Thyroid gland (tissue), 4 donors: Measurements from ENCODE around the gene PRKCZ. TPM values are rescaled to one million over a fixed set of nuclear protein-coding genes. Genes with fewer than 3 reads are reported as not detected.

Experiments used
- DNase-seq, 2 donors: peaks; one replicate each; pipeline ENCODE4 v3.0.0-alpha.2; 2019
- H3K27ac ChIP-seq, 3 donors: fragments of 200-600 bp; sonication (generic); 1 replicate in 2 of 3; 2 replicates in 1 of 3; pipeline ENCODE4 v1.5.1; 2016 to 2019; ENCODE audit warnings: mild to moderate bottlenecking in 1 of 3, moderate library complexity in 1 of 3
- H3K27me3 ChIP-seq: fragments of 200-600 bp; sonication (generic); one replicate; pipeline ENCODE4 v1.5.1; 2019
- H3K36me3 ChIP-seq, 2 donors: fragments of 200-600 bp; sonication (generic); one replicate each; pipeline ENCODE4 v1.5.1; 2016 to 2019
- H3K4me1 ChIP-seq, 2 donors: fragments of 200-600 bp; sonication (generic); one replicate each; pipeline ENCODE4 v1.5.1; 2017 to 2019
- H3K4me3 ChIP-seq, 3 donors: fragments of 200-600 bp; sonication (generic); replicated peaks in 1 of 3; 1 replicate in 2 of 3; 2 replicates in 1 of 3; pipeline ENCODE4 v1.5.1; 2016; ENCODE audit warnings: mild to moderate bottlenecking in 1 of 3
- H3K9me3 ChIP-seq: fragments of 200-600 bp; sonication (generic); one replicate; pipeline ENCODE4 v1.5.1; 2017
- POLR2A ChIP-seq, 2 donors: fragments of 450-650 bp; IDR thresholded peaks; one replicate each; pipeline ENCODE4 v1.6.1; 2017; ENCODE audit warnings: antibody characterized with exemption in 2 of 2, mild to moderate bottlenecking in 2 of 2, moderate library complexity in 1 of 2
- WGBS, 2 donors: methylation state at CpG; one replicate each; pipeline ENCODE4 v1.1.5; 2017; 5-methylcytosine and 5-hydroxymethylcytosine counted together
- intact Hi-C: fragments of 100-400 bp; cut with DNase I; formaldehyde crosslinking; loops from one replicate; pipeline ENCODE4 v1.15.1; 2023
- total RNA-seq, 4 donors: library from RNA; depleted of rRNA; stranded (reverse); fragments of >200 nt; gene quantifications; one replicate each; pipeline ENCODE4 v1.2.3, GENCODE V29; 2016
- TF ChIP-seq, protein P1 (sequence below), 6 experiments: fragments of 200-600 bp in 3 of 6; fragments of 450-650 bp in 3 of 6; sonication (generic) in 3 of 6; IDR thresholded peaks; one replicate each; pipeline ENCODE4 v1.5.1; 2016 to 2019; ENCODE audit warnings: antibody characterized with exemption in 6 of 6, mild to moderate bottlenecking in 2 of 6, inconsistent platforms in 1 of 6, moderate library complexity in 1 of 6

PRKCZ gene
- total RNA-seq, 4 donors from 2014 or later: 33.6 to 53.0 (median 44.3) TPM

DNA sequence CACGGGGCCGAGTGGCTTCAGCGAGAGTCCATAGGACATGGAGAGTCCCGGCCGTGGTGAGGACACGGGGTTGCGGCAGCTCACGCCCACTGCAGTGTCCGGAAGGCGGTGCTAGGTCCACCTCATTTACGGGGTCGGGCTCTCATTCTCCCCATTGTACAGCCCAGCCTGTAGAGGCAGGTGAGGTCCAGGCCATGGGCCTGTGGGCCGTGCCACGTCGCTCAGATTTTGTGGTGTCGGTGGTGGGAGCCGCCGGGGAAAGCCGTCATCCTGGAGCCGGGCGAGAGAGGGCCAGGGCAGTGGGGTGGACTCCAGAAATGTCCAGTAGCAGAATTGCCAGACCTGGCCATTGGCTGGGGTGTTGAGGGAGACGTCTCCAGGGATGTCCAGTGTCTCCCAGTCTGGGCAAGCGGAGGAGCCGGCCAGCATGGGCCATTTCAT lies 59.4 kb downstream of the PRKCZ start:
- intact Hi-C loops: no loop called here
- Histone ChIP-seq H3K36me3 (peaks cover 0 to 2% of the 10 kb centered on the region in 2 donors), H3K27me3 (no peaks in the 10 kb centered on the region), H3K9me3 (no peaks in the 10 kb centered on the region), H3K4me1 (peaks cover 5 to 10% of the 10 kb centered on the region in 2 donors), H3K27ac (no peak overlapping the region), H3K4me3 (no peak overlapping the region)
- DNase-seq: no peak
- TF ChIP-seq, protein P1, sequence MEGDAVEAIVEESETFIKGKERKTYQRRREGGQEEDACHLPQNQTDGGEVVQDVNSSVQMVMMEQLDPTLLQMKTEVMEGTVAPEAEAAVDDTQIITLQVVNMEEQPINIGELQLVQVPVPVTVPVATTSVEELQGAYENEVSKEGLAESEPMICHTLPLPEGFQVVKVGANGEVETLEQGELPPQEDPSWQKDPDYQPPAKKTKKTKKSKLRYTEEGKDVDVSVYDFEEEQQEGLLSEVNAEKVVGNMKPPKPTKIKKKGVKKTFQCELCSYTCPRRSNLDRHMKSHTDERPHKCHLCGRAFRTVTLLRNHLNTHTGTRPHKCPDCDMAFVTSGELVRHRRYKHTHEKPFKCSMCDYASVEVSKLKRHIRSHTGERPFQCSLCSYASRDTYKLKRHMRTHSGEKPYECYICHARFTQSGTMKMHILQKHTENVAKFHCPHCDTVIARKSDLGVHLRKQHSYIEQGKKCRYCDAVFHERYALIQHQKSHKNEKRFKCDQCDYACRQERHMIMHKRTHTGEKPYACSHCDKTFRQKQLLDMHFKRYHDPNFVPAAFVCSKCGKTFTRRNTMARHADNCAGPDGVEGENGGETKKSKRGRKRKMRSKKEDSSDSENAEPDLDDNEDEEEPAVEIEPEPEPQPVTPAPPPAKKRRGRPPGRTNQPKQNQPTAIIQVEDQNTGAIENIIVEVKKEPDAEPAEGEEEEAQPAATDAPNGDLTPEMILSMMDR (IDR thresholded peaks at IDR 0.05): no peak
- no peak for TF ChIP-seq POLR2A (IDR thresholded peaks at IDR 0.05)
- 94 to 97% methylated on average over 21 of the region's 24 CpGs for WGBS, 2 donors

DNA sequence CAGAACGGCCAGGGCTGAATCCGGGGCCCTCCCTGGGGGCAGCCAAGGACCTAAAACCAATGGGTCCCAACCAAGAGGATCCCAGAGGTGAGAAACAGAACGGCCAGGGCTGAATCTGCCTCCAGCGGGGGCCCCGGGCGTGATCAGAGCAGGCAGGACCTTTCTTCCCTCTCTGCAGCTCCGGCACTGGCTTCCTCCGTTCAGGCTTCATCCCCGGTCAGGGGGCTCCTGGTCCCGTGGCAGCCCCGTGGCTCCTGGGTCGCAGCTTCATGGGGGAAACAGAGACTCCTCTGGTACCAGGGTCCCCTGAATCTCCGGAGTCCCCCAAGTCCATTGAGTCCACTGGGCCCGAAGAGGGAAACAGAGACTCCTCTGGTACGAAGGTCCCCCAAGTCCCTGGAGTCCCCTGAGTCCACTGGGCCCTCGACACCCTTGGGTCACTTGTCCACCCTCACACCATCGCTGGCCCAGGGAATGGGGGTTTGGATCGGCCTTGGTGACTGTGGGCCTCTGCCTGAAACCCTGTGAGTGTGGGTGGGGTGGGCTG lies 60.1 kb downstream of the PRKCZ start:
- 92 to 100% methylated on average over 3 to 11 of the region's 18 CpGs for whole genome bisulfite sequencing, 2 donors
- no peak overlapping the region for H3K4me3 ChIP-seq
- H3K36me3 ChIP-seq: peaks cover 0 to 2% of the 10 kb centered on the region in 2 donors
- no peak for DNase-seq
- intact Hi-C loops: no loop called here
- peaks cover 0 to 3% of the 10 kb centered on the region in 2 donors for H3K4me1 ChIP-seq
- no peaks in the 10 kb centered on the region for H3K9me3 ChIP-seq
- no peaks in the 10 kb centered on the region for H3K27me3 ChIP-seq
- no peak for TF ChIP-seq POLR2A (IDR thresholded peaks at IDR 0.05)
- TF ChIP-seq, protein P1 (IDR thresholded peaks at IDR 0.05): no peak
- H3K27ac ChIP-seq: no peak overlapping the region

DNA sequence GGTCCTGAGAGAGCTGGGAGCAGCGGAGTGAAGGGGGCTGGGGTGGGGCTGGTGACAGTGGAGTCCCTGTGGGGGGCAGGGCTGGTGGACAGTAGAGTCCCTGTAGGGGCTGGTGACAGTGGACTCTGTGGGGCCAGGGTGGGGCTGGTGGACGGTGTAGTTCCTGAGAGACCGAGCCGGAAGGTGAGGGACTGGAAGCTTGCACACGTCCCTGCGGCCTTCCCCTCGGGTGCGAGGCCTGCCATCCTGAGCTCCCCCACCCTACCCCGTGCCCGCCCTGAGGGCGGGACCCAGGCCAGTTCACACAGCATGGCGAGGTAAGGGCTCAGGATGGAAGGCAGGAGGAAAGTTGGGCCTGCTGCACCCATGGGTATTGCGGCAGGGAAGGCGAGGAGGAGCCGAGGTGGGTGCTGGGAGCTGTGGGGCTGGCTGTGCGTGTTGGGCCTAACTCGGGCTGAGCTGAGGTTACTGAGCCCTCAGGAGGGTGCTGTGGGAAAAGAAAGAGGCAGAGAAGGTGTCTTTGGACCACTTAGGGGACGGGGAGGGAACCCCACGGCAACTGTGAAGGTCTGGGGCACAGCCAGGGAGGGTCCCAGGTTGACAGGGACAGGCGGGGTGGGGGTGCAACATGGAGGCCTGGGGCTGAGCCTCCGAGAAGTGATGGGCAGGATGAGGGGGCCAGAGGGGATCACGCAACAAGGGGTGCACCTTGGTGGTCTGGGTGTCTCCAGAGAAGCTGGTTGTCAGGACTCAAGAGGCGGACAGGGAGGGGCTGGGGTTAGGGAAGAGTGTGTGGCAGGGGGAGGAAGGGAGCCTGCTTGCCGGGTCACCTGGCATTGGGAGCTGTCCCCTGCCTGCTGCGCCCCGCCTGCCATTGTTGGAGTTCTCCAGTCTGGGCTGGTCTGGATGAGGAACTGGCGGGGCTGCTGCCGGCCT lies 60.8 kb downstream of the PRKCZ start:
- WGBS, 2 donors: 93 to 96% methylated on average over 17 to 26 of the region's 28 CpGs

DNA sequence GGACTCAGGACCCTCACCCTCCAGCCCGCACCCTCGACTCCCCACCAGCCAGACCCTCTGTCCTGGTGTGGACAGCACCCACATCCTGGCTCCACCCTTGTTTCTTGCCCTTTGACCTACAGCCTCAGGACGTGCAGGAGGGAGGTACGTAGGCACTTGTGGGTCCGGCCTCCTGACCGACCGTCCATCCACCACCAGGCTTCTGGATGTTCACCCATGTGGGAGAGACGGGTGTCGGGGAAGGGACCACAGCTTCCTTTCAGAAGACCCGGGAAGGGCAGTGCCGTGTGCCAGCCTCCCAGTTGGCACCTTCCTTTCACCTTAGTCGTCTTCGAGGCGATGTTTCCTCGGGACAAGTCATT lies 61.4 kb downstream of the PRKCZ start:
- H3K36me3 ChIP-seq: peaks cover 0 to 2% of the 10 kb centered on the region in 2 donors
- no peaks in the 10 kb centered on the region for H3K27me3 ChIP-seq
- H3K9me3 ChIP-seq: no peaks in the 10 kb centered on the region
- intact Hi-C loops: no loop called here
- no peak for TF ChIP-seq POLR2A (IDR thresholded peaks at IDR 0.05)
- TF ChIP-seq, protein P1 (IDR thresholded peaks at IDR 0.05): no peak
- H3K4me3 ChIP-seq: no peak overlapping the region
- DNase-seq: no peak
- H3K4me1 ChIP-seq: no peaks in the 10 kb centered on the region
- WGBS, 2 donors: 90 to 96% methylated on average over 14 to 15 of the region's 15 CpGs
- no peak overlapping the region for H3K27ac ChIP-seq

More for the DNA sequence above, 60.8 kb downstream of the PRKCZ start:
- Histone ChIP-seq H3K4me1 (no peaks in the 10 kb centered on the region), H3K27ac (no peak overlapping the region), H3K27me3 (no peaks in the 10 kb centered on the region), H3K4me3 (no peak overlapping the region), H3K36me3 (peaks cover 0 to 2% of the 10 kb centered on the region in 2 donors), H3K9me3 (no peaks in the 10 kb centered on the region)
- intact Hi-C loops: no loop called here
- TF ChIP-seq, protein P1 (IDR thresholded peaks at IDR 0.05): no peak
- no peak for TF ChIP-seq POLR2A (IDR thresholded peaks at IDR 0.05)
- DNase-seq: no peak

DNA sequence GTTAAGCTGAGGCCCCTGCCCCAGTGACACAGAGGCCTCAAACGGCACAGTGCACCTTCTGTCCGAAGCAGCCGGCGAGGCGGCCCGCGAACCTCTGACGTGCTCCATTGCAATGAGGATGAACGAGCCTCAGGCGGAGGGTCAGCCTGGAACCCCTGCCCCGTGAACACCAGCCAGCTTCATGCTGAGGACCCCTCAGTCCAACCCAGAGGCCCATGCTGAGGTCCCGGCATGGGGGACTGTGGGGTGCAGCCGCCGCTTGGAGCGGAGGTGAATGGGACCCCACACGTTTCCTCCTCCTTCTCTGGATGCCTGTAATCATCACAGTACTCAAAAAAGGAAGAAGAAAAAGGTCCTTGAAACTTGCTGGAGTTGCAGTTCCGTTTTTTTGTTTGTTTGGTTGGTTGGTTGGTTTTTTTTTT lies 62.1 kb downstream of the PRKCZ start:
- no peak overlapping the region for H3K27ac ChIP-seq
- 72 to 78% methylated on average over 17 of the region's 17 CpGs for WGBS, 2 donors
- TF ChIP-seq, protein P1 (IDR thresholded peaks at IDR 0.05): no peak
- no peak for TF ChIP-seq POLR2A (IDR thresholded peaks at IDR 0.05)
- H3K4me3 ChIP-seq: no peak overlapping the region
- H3K4me1 ChIP-seq: no peaks in the 10 kb centered on the region
- no peaks in the 10 kb centered on the region for H3K9me3 ChIP-seq
- intact Hi-C loops: no loop called here
- no peaks in the 10 kb centered on the region for H3K36me3 ChIP-seq
- H3K27me3 ChIP-seq: no peaks in the 10 kb centered on the region
- DNase-seq: no peak
